ENCODE data around the gene HTRA3.

The HTRA3 gene

GRCh38 chr4:8282742-8283141 lies 13.2 kb downstream of the HTRA3 start:
- DNase-seq: no peak

GRCh38 chr4:8283161-8283560 lies 13.6 kb downstream of the HTRA3 start:
- no peak for DNase-seq

DNA sequence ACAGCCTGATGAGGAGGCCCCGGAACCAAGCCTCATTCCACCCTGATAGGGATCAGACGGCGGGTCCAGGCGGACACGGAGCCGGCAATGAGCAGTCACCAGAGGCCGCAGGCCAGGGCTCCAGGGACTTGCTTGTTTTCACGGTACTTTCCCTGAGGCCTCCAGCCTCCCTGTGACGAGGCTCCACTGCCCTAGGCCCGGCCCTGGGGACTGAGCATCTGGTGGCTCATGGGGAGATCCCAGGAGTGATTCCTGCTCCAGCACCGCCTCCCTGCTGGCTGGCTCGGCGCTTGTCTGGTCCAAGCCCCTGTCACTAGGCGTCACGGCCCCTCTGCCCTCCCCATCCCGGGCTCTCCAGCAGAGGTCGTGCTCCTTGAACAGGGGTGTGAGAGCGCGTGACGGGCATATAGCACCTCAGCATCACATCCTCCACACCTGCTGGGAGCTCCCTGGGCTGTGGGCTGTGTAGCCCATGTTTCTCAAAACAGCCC lies 14.1 kb downstream of the HTRA3 start:
- DNase-seq: no peak

DNA sequence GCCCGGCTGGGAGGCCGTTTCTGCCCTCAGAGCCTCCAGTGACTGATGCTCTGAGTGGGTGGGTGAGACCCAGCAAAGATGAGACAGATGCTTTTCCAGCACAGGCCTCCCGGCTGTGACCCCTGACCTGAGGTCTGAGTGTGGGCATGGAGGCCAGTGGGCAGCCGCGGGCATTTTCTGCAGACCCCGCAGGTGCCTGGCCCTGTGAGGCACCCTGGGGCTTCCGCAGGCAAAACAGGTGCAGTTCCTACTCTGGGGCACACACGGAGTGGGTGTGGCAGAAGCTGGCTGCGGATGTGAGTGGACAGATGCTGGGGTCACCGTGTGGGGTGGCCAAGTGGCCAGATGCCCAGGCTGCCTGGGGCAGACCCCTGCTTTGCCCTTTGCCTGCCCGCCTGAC lies 14.8 kb downstream of the HTRA3 start:
- DNase-seq: no peak

- no peak for DNase-seq
Observed at GRCh38 chr4:8285143-8285975, 15.8 kb downstream of the HTRA3 start.

DNA sequence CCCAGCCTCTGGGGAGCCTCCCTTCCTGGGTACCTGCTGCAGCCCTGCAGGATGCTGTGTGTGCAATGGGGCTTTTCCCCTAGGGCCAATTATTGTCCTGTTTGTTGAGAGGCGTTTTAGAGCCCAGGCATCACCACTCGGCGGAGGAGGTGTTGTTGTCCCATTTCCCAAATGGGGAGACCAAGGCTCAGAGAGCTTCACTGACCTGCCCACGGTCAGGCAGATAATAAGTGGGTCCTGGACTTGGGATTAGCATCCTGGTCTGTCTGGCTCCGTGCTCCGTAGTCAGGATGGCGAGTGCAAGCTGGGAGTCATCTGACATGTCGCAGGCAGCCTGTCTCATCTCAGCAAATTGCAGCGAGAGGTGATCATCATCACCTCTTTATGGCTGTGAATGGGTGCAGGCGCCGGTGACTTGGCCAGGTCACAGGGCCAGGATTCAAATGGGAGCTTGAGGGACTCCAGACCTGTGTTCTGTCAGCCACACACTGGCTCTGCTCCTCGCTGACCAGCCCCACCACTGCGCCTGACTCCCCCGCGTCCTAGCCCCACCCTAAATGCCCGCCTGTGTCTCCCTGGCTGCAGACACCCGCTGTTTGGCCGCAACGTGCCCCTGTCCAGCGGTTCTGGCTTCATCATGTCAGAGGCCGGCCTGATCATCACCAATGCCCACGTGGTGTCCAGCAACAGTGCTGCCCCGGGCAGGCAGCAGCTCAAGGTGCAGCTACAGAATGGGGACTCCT lies 16.6 kb downstream of the HTRA3 start:
- DNase-seq: no peak

DNA sequence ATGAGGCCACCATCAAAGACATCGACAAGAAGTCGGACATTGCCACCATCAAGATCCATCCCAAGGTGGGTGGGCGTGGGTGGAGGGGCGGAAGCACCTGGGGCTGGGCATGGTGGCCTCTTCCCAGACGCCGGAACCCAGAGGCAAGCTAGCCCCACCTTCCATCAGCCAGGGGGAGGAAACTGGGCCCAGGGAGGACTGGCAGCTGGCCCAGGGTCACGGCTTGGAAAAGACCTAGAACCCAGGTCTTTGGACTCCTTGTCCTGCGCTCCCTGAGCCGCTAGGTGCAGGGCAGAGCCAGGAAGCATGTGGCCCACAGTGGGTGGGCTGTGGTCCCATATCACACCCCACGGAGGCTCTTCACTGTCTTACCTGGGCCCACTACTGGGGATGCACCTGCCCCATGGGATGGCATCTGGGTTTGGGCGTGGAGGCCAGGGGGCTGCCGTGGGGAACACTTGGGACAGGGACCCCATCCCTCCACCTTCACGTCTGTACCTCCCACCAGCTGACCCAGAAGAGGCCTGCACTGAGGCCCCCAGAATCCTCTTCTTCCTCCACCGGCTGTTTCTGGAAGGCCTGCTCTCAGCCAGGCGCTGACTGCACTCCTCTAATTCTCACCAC lies 17.3 kb downstream of the HTRA3 start:
- no peak for DNase-seq

DNA sequence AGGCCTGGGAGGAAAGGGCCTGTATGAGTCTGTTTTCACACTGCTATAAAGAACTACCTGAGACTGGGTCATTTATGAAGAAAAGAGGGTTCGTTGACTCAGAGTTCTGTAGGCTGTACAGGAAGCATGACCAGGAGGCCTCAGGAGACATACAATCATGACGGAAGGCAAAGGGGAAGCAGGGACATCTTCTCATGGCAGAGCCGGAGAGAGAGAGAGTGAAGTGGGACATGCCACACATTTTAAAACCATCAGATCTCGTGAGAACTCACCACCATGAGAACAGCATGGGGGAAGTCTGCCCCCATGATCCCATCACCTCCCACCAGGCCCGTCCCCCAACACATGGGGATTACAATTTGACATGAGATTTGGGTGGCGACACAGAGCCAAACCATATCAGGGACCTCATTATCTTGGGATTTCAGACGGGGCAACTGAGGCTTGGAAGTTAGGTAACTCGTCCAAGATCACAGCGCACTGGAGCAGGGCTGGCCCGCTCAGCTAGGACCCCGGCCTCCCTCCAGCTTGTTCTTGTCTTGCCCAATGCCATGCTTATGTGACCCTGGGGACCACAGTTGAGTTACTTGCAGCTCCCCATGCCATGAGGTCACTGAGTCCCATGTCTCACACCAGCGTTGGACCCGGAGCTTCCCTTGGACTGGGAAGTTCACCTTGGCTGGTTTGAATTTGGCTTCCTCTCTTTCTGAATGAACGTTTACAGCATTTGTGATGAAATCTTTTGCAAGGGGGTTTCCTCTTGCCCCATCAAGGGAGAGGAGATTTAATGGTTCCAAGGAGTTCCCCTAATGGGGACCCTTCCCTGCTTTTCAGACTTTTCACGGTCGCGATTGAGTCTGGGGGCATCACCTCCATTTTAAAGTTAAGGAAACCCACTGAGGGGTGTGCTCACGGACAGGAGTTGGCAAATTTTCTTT lies 18.1 kb downstream of the HTRA3 start:
- no peak for DNase-seq

- no peak for DNase-seq
Observed at GRCh38 chr4:8289151-8289750, 19.7 kb downstream of the HTRA3 start.

DNA sequence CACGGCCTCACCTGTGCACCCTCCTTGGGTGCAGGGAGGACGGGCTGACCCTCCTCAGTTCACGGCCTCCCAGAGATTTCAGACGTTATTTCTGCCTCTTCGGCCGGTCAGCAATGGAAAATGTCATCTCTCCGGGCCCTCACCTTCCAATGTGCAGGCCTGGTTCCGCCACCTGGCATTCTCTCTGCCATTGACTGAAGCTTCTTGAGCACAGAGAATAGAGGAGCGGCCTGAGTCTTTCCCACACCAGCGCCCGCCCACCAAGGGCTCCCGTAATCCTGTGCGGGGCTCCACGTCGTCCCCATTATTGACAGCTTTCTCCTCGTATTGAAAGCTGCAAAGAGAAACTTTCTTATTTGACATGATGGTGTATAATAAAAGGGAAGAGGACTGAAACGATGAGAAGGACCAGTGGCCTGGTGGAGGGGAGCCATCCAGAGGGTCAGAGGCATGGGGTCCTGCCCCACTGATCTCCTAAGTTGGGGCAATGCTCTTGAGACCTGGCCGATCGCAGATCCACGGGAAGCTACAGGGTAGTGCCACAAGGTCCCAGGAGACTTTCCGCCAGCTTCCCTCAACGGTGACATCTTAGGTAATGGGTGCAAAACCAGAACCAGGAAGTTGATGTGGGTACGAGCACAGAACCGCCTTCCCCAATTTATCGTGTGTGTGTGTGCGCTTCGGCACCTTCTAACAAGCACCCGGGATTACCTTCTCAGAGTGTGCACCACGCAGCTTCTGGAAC lies 20.6 kb downstream of the HTRA3 start:
- DNase-seq: no peak

GRCh38 chr4:8290701-8290970 lies 21.1 kb downstream of the HTRA3 start:
- DNase-seq: no peak

DNA sequence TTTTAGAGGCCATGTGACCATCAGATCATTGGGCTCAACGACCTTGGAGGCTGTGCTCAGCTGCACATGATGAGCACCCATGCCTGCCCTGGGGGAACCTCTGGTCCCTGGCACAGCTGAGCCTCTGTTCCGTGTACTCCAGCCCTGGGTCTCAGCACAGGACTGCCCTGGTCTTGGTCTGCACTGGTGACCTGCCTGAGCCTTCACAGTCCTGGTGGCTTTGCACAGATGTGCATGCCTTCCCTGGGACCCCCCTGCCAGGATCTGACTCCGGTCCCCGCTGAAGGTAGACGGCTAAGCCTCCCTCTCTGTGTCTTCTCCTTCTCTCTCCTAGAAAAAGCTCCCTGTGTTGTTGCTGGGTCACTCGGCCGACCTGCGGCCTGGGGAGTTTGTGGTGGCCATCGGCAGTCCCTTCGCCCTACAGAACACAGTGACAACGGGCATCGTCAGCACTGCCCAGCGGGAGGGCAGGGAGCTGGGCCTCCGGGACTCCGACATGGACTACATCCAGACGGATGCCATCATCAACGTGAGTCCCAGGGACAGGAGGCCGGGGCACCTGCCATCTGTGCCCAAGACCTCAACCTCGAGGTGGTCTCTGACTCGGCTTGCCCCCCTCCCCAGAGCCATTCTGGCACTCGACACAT lies 21.6 kb downstream of the HTRA3 start:
- no peak for DNase-seq

GRCh38 chr4:8291701-8292477 lies 22.3 kb downstream of the HTRA3 start:
- no peak for DNase-seq

- DNase-seq: no peak
Observed at GRCh38 chr4:8292478-8293107, 23.0 kb downstream of the HTRA3 start.

- DNase-seq: no peak
Observed at GRCh38 chr4:8293131-8293975, 23.8 kb downstream of the HTRA3 start.

DNA sequence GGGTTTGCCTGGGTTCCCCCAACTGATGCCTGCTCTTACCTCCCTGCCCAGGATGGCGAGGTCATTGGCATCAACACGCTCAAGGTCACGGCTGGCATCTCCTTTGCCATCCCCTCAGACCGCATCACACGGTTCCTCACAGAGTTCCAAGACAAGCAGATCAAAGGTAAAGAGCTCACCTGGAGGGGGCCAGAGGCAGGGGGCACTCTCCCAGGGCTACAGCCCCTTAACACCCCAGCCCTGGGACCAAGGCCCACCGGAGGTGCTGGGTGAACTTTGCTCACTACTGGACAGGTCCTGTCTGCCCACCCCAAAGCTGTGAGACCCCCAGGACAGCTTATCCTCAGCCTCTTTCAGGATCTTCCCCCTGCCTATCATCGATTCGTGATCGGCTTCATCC lies 24.5 kb downstream of the HTRA3 start:
- DNase-seq: no peak

- no peak for DNase-seq
Observed at GRCh38 chr4:8294775-8295174, 25.2 kb downstream of the HTRA3 start.

DNA sequence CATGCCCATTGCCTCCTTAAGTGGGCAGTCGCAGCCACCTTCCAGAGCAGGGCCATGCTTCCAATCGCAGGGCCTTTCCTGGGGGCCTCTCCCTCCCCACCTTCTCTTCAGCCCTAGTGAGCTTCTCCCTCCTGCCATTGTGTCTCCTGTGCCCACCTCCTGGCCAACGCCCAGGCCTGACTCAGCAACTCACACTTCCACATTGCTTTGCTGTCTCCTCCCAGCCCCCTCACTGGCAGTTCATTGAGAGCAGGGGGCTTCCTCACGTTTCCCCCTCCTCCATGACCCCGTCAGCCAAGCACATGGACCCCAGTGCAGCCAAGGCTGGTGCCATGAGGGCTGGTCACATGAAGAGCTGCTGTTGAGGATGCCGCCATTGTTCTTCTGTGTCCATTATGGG lies 25.9 kb downstream of the HTRA3 start:
- DNase-seq: no peak

DNA sequence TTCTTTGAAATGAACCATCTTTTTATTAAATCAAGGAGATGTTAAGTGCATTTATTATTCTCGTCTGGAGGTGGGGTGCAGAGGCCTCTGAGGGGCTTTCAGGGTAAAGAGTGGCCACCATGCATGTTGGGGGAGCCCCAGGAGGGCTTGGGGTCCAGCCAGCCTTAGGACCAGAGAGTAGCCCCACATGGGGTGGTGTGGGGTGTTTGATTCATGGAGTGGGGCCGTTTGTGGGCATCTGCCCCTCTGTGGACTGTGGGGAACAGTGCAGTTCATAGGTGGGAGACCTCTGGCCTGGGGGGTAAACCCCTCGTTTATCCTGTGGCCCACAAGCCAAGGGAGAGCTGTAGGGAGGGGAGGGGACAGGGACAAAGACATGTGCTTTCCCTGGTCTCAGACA lies 26.9 kb downstream of the HTRA3 start:
- DNase-seq: no peak

All from activated gamma-delta T cell treated with Interleukin-2 at 50 U/mL for 16 hours (primary cell).